ENCODE data around the gene WFIKKN2. TPM values are rescaled to one million over a fixed set of nuclear protein-coding genes. Genes with fewer than 3 reads are reported as not detected.
A peak's percentile ranks its signal among the peaks of the same experiment; 100 is the strongest.

Gene WFIKKN2
- total and polyA plus RNA-seq, 2 donors, result 0.14 to 0.82 TPM

DNA sequence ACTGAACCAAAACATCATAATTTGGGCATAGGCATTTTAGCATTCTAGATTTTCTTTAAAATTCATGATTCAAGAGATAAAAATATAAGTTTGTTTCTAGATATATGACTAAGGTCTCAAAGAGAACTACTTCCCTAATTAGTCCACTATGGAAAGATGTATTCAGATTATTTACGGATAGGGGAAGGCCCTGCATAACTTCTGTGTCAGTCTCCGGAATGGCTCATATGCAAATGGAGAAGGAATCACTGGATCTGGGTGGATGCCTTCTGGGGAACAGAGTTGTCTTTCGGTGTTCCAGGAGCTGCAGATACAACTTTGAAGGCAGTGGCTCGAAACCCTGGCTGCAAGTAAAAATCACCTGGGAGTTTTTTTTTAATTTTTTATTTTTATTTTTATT lies 17.1 kb upstream of the WFIKKN2 start:
- Histone ChIP-seq H3K9me3 (ENCODE audit: control insufficient read depth in 2 of 2, insufficient read depth in 1 of 2, low read length in 1 of 2) (no peaks in the 10 kb centered on the region), H3K4me1 (ENCODE audit: control insufficient read depth in 2 of 2, insufficient read depth in 2 of 2, low read length in 2 of 2) (peaks cover 0 to 2% of the 10 kb centered on the region in 2 donors), H3K27me3 (ENCODE audit: control insufficient read depth in 2 of 2, insufficient read depth in 1 of 2, low read length in 1 of 2) (peaks cover 2 to 12% of the 10 kb centered on the region in 2 donors), H3K4me3 (ENCODE audit: low read length in 2 of 2) (no peak overlapping the region), H3K36me3 (ENCODE audit: control insufficient read depth in 2 of 2, insufficient read depth in 2 of 2, low read length in 1 of 2) (no peaks in the 10 kb centered on the region), H3K27ac (ENCODE audit: low read depth in 1 of 2, low read length in 1 of 2) (no peak overlapping the region)
- 95% methylated on average over 4 of the region's 4 CpGs for WGBS
- no peak for DNase-seq (ENCODE audit: low read depth in 6 of 9, low spot score in 9 of 9)

GRCh38 chr17:50818921-50819657 lies 16.3 kb upstream of the WFIKKN2 start:
- Histone ChIP-seq H3K4me3 (ENCODE audit: low read length in 2 of 2) (no peak overlapping the region), H3K27ac (ENCODE audit: low read depth in 1 of 2, low read length in 1 of 2) (no peak overlapping the region), H3K4me1 (ENCODE audit: control insufficient read depth in 2 of 2, insufficient read depth in 2 of 2, low read length in 2 of 2) (peaks cover 0 to 2% of the 10 kb centered on the region in 2 donors), H3K27me3 (ENCODE audit: control insufficient read depth in 2 of 2, insufficient read depth in 1 of 2, low read length in 1 of 2) (peaks cover 2 to 12% of the 10 kb centered on the region in 2 donors), H3K36me3 (ENCODE audit: control insufficient read depth in 2 of 2, insufficient read depth in 2 of 2, low read length in 1 of 2) (no peaks in the 10 kb centered on the region), H3K9me3 (ENCODE audit: control insufficient read depth in 2 of 2, insufficient read depth in 1 of 2, low read length in 1 of 2) (no peaks in the 10 kb centered on the region)
- WGBS, result 66% methylated on average over 6 of the region's 6 CpGs
- DNase-seq (ENCODE audit: low read depth in 6 of 9, low spot score in 9 of 9), result no peak

- Histone ChIP-seq H3K9me3 (ENCODE audit: control insufficient read depth in 2 of 2, insufficient read depth in 1 of 2, low read length in 1 of 2) (no peaks in the 10 kb centered on the region), H3K27me3 (ENCODE audit: control insufficient read depth in 2 of 2, insufficient read depth in 1 of 2, low read length in 1 of 2) (peaks cover 2 to 10% of the 10 kb centered on the region in 2 donors), H3K27ac (ENCODE audit: low read depth in 1 of 2, low read length in 1 of 2) (no peak overlapping the region), H3K4me1 (ENCODE audit: control insufficient read depth in 2 of 2, insufficient read depth in 2 of 2, low read length in 2 of 2) (no peaks in the 10 kb centered on the region), H3K36me3 (ENCODE audit: control insufficient read depth in 2 of 2, insufficient read depth in 2 of 2, low read length in 1 of 2) (no peaks in the 10 kb centered on the region), H3K4me3 (ENCODE audit: low read length in 2 of 2) (no peak overlapping the region)
- WGBS, result 93% methylated on average over 10 of the region's 10 CpGs
- no peak for DNase-seq (ENCODE audit: low read depth in 6 of 9, low spot score in 9 of 9)
Measured at GRCh38 chr17:50820651-50821050, 14.7 kb upstream of the WFIKKN2 start.

- Histone ChIP-seq H3K27ac (ENCODE audit: low read depth in 1 of 2, low read length in 1 of 2) (no peak overlapping the region), H3K4me1 (ENCODE audit: control insufficient read depth in 2 of 2, insufficient read depth in 2 of 2, low read length in 2 of 2) (no peaks in the 10 kb centered on the region), H3K4me3 (ENCODE audit: low read length in 2 of 2) (no peak overlapping the region), H3K27me3 (ENCODE audit: control insufficient read depth in 2 of 2, insufficient read depth in 1 of 2, low read length in 1 of 2) (peaks cover 0 to 2% of the 10 kb centered on the region in 2 donors), H3K36me3 (ENCODE audit: control insufficient read depth in 2 of 2, insufficient read depth in 2 of 2, low read length in 1 of 2) (no peaks in the 10 kb centered on the region), H3K9me3 (ENCODE audit: control insufficient read depth in 2 of 2, insufficient read depth in 1 of 2, low read length in 1 of 2) (no peaks in the 10 kb centered on the region)
- WGBS, result over 99% methylated on average over 2 of the region's 2 CpGs
- DNase-seq (ENCODE audit: low read depth in 6 of 9, low spot score in 9 of 9), result no peak
Measured at GRCh38 chr17:50822550-50822949, 12.8 kb upstream of the WFIKKN2 start.

- H3K9me3 ChIP-seq (ENCODE audit: control insufficient read depth in 2 of 2, insufficient read depth in 1 of 2, low read length in 1 of 2), result no peaks in the 10 kb centered on the region
- WGBS, result 97% methylated on average over 2 of the region's 2 CpGs
- no peaks in the 10 kb centered on the region for H3K36me3 ChIP-seq (ENCODE audit: control insufficient read depth in 2 of 2, insufficient read depth in 2 of 2, low read length in 1 of 2)
- H3K4me3 ChIP-seq (ENCODE audit: low read length in 2 of 2), result no peak overlapping the region
- peaks cover 0 to 2% of the 10 kb centered on the region in 2 donors for H3K27me3 ChIP-seq (ENCODE audit: control insufficient read depth in 2 of 2, insufficient read depth in 1 of 2, low read length in 1 of 2)
- DNase-seq (ENCODE audit: low read depth in 6 of 9, low spot score in 9 of 9), result no peak
- H3K4me1 ChIP-seq (ENCODE audit: control insufficient read depth in 2 of 2, insufficient read depth in 2 of 2, low read length in 2 of 2), result no peaks in the 10 kb centered on the region
- H3K27ac ChIP-seq (ENCODE audit: low read depth in 1 of 2, low read length in 1 of 2), result no peak overlapping the region
Measured at GRCh38 chr17:50824429-50824828, 11.0 kb upstream of the WFIKKN2 start.

DNA sequence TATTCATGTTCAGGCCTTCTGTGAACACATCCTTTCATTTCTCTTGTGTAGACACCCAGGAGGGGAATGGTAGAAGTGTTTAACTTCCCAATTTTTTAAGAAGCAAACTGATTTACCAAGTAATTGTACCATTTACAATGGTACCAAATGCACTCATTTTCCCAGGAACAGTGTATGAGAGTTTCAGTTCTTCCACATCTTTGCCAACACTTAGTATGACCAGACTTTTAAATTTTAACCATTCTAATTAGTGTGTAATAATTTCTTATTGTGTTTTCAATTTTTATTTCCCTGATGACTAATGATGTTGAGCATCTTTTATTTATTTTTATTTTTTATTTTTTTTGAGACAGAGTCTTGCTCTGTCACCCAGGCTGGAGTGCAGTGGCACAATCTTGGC lies 10.2 kb upstream of the WFIKKN2 start:
- Histone ChIP-seq H3K4me3 (ENCODE audit: low read length in 2 of 2) (no peak overlapping the region), H3K27ac (ENCODE audit: low read depth in 1 of 2, low read length in 1 of 2) (no peak overlapping the region), H3K27me3 (ENCODE audit: control insufficient read depth in 2 of 2, insufficient read depth in 1 of 2, low read length in 1 of 2) (no peaks in the 10 kb centered on the region), H3K9me3 (ENCODE audit: control insufficient read depth in 2 of 2, insufficient read depth in 1 of 2, low read length in 1 of 2) (no peaks in the 10 kb centered on the region), H3K4me1 (ENCODE audit: control insufficient read depth in 2 of 2, insufficient read depth in 2 of 2, low read length in 2 of 2) (no peaks in the 10 kb centered on the region), H3K36me3 (ENCODE audit: control insufficient read depth in 2 of 2, insufficient read depth in 2 of 2, low read length in 1 of 2) (no peaks in the 10 kb centered on the region)
- no peak for DNase-seq (ENCODE audit: low read depth in 6 of 9, low spot score in 9 of 9)

DNA sequence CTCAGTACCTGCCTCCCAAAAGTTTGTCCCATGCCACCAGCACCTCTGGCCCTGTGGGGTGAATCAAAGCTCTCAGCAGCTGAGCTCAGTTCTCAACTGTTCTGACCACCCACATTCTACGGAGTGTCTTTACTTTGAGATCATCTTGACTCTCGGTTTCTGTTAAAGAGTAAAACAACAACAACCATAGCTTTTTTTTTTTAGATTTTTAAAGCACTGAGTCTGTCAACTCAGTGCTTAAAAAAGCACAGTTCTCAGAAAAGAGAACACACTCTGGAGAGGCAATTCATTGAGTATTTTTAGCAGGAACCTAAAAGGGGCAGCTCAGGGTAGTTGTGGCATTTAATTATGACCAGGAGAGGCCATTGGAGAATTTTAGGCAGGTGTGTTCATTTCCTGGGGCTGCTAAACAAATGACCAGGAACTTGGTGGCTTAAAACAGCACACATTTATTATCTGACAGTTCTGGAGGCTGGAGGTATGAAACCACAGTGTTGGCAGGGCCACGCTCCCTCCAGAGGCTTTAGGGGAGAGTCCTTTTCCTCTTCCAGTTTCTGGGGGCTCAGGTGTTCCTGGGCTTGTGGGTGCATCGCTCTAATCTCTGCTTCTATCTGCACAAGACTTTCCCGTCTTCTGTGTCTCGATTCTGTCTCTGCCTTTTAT lies 6.7 kb upstream of the WFIKKN2 start:
- Histone ChIP-seq H3K9me3 (ENCODE audit: control insufficient read depth in 2 of 2, insufficient read depth in 1 of 2, low read length in 1 of 2) (no peaks in the 10 kb centered on the region), H3K27ac (ENCODE audit: low read depth in 1 of 2, low read length in 1 of 2) (no peak overlapping the region), H3K4me3 (ENCODE audit: low read length in 2 of 2) (no peak overlapping the region), H3K27me3 (ENCODE audit: control insufficient read depth in 2 of 2, insufficient read depth in 1 of 2, low read length in 1 of 2) (no peaks in the 10 kb centered on the region), H3K36me3 (ENCODE audit: control insufficient read depth in 2 of 2, insufficient read depth in 2 of 2, low read length in 1 of 2) (no peaks in the 10 kb centered on the region), H3K4me1 (ENCODE audit: control insufficient read depth in 2 of 2, insufficient read depth in 2 of 2, low read length in 2 of 2) (peaks cover 0 to 14% of the 10 kb centered on the region in 2 donors)
- no peak for DNase-seq (ENCODE audit: low read depth in 6 of 9, low spot score in 9 of 9)
- 54% methylated on average over 6 of the region's 6 CpGs for WGBS

DNA sequence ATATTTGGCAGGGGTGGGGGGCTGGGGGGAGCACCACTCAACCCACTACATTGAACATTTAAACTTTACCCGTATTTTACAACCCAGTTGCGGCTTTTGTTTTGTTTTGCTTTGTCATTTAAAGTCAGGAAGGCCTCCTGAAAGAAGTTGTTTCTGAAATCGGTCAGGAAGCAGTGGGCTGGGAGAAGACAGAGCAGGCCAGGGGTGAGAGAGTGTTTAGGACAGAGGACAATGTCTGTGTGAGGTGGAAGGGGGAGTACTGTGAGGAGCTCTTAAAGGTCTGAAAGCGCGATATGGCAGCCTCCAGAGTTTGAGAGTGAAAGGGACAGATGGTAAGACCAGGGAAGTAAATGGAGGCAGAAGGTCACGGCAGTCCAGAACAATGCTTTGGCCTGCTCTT lies 6.1 kb upstream of the WFIKKN2 start:
- no peaks in the 10 kb centered on the region for H3K9me3 ChIP-seq (ENCODE audit: control insufficient read depth in 2 of 2, insufficient read depth in 1 of 2, low read length in 1 of 2)
- WGBS, result 59% methylated on average over 6 of the region's 6 CpGs
- H3K36me3 ChIP-seq (ENCODE audit: control insufficient read depth in 2 of 2, insufficient read depth in 2 of 2, low read length in 1 of 2), result no peaks in the 10 kb centered on the region
- DNase-seq (ENCODE audit: low read depth in 6 of 9, low spot score in 9 of 9), result no peak
- H3K4me3 ChIP-seq (ENCODE audit: low read length in 2 of 2), result no peak overlapping the region
- H3K4me1 ChIP-seq (ENCODE audit: control insufficient read depth in 2 of 2, insufficient read depth in 2 of 2, low read length in 2 of 2), result peaks cover 0 to 17% of the 10 kb centered on the region in 2 donors
- H3K27me3 ChIP-seq (ENCODE audit: control insufficient read depth in 2 of 2, insufficient read depth in 1 of 2, low read length in 1 of 2), result peaks cover 0 to 6% of the 10 kb centered on the region in 2 donors
- no peak overlapping the region for H3K27ac ChIP-seq (ENCODE audit: low read depth in 1 of 2, low read length in 1 of 2)

DNA sequence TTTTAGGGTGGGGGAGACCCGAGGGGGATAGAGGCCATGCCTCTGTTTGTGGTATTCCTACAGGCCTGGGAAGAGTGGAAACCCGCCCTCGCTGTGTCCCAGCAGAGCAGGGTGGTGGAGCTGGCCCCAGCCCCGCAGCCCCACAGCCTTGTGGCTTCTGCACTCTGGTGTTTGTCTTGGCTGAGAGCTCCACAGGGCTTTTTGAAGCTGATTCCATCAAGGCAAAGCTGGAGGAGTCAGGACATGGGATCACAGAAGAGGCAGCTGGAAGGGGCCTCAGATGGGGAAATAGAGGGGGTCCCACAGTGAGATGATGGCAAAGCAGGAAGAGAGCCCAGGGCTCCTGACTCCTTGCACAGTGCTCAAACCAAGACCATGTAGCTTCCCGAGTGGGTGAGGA lies 5.0 kb upstream of the WFIKKN2 start:
- peak overlapping the region in 1 of 2 donors; percentile 11 for H3K27ac ChIP-seq (ENCODE audit: low read depth in 1 of 2, low read length in 1 of 2)
- H3K4me1 ChIP-seq (ENCODE audit: control insufficient read depth in 2 of 2, insufficient read depth in 2 of 2, low read length in 2 of 2), result peaks cover under 1 to 27% of the 10 kb centered on the region in 2 donors
- no peaks in the 10 kb centered on the region for H3K9me3 ChIP-seq (ENCODE audit: control insufficient read depth in 2 of 2, insufficient read depth in 1 of 2, low read length in 1 of 2)
- DNase-seq (ENCODE audit: low read depth in 6 of 9, low spot score in 9 of 9), result no peak
- H3K4me3 ChIP-seq (ENCODE audit: low read length in 2 of 2), result no peak overlapping the region
- 80% methylated on average over 5 of the region's 5 CpGs for WGBS
- H3K36me3 ChIP-seq (ENCODE audit: control insufficient read depth in 2 of 2, insufficient read depth in 2 of 2, low read length in 1 of 2), result no peaks in the 10 kb centered on the region
- H3K27me3 ChIP-seq (ENCODE audit: control insufficient read depth in 2 of 2, insufficient read depth in 1 of 2, low read length in 1 of 2), result peaks cover 0 to 16% of the 10 kb centered on the region in 2 donors

Measured in thymus (tissue), 11 donors.